Measurements from ENCODE around the gene PTPRN2.

DNA sequence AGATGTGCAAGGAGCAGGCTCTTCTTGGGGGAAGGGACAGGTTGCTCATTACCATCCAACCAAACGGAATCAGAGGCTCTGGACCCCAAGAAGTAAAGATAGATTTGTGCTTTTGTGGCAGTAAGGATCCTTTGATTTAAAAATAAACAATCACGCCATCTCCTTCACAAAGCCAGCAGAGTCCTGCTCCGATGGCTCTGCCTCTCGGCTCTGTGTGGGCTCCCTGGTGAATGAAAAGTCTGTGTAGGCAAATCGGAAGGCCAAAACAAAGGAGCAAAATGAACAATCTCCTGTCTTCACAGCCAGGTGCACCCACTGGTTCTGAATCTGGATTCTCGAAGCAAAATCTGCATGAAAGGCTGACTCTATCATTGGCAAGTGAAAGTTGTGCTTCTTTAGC, 3.8 kb downstream of the PTPRN2 start:
- no peak for TF ChIP-seq RFX5 (IDR thresholded peaks at IDR 0.05; ENCODE audit: low read length)
- TF ChIP-seq POLR2AphosphoS5 (IDR thresholded peaks at IDR 0.05; ENCODE audit: low read depth, low read length): no peak
